Hematopoietic multipotent progenitor cell treated with erythropoietin and hydrocortisone succinate and interleukin-3 and kit ligand, for 4 days (in vitro differentiated cells): ENCODE results near the gene NLN.
"Not testable (repeated sequence)": the region's sequence is repeated elsewhere in the genome, so short reads cannot be mapped to it uniquely, and the experiment has no call there.

Experiments
- DNase-seq: peaks from one replicate; pipeline ENCODE4 v3.0.0-alpha.2; 2015

Gene NLN

DNA sequence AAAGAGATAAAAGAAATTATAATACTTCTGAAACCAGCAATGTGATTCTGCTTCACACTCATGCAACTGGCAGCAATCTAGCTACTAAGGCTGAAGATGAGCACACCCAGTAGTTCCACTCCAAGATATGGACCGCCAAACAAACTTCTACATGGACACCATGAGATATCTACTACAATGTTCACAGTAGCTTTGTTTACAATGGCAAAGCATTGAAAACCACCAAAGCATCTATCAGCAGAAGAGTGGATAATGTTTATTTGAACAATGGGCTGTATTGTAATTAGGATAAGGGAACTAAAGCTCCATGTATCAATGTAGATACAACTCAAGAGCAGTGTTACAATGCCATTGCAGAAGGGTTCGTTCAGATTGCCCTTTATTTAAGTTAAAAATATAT lies 113.2 kb downstream of the NLN start:
- no peak for DNase-seq

DNA sequence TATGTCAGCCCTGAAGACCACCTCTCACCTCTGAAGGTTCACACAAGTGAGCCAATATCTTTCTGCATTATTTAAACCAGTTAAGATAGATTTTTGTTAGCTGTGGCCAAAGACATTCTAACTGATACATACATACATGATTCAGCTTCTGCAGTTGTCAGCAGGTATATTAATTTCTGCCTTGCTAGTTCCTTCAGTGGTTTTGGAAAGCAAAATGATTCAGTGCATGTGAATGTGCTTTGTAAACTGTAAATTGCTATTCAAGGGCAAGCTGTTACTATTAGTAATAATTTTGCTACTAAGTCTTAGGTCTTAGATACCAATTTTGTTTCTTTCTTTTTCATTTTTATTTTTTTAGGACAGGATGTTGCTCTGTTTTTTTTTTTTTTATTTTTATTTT lies 115.1 kb downstream of the NLN start:
- DNase-seq, result no peak

DNA sequence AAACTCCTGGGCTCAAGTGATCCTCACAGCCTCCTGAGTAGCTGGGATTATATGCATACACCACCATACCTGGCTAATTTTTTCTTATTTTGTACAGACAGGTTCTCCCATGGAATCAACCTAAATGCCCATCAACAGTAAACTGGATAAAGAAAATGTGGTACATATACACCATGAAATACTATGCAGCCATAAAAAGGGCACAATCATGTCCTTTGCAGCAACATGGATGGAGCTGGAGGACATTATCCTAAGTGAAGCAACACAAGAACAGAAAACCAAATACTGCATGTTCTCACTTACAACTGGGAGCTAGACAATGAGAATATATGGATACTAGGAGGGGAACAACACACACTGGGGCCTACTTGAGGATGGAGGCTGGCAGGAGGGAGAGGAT lies 117.2 kb downstream of the NLN start:
- not testable (repeated sequence) for DNase-seq

DNA sequence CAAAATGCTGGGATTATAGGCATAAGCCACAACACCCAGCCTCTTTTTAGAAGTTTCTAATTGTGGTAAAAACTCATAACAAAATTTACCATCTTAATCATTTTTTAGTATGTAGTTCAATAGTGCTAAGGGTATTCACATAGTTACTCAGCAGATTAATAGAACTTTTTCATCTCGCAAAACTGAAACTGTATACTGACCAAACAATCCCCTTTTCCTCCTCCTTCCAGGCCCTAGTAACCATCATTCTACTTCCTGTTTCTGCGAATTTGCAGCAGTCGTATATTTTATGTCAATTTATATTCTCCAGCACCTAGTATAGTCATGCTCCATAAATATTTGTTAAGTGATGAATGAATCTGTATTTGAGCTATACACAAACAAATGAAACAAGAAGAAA lies 118.1 kb downstream of the NLN start:
- no peak for DNase-seq

DNA sequence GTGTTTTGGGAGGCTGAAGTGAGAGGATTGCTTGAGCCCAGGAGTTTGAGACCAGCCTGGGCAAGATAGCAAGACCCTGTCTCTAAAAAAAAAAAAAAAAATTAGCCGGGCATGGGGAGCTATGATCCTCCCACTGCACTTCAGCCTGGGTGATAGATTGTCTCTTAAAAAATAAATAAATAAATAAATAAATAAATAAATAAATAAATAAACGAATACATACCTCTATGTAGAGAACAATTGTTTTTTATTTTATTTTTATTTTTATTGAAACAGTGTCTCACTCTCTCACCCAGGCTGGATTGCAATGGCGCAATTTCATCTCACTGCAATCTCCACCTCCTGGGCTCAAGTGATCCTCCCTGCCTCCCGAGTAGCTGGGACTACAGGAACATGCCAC lies 122.8 kb downstream of the NLN start:
- not testable (repeated sequence) for DNase-seq

DNA sequence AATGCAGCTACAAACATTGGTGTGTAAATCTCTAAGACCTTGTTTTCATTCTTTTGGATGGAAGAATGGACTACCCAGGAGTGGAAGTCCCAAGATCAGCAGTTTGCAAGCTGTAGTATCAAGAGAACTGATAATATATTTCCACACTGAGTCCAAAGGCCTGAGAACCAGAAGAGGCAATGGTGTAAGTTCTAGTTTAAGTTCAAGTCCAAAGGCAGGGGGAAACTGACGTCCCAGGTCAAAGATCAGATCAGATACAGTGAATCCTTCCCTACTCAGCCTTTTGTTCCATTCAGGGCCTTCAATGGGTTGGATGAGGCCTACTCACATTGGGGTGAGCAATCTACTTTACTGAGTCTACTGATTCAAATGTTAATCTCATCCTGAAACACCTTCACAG lies 124.1 kb downstream of the NLN start:
- DNase-seq, result no peak

DNA sequence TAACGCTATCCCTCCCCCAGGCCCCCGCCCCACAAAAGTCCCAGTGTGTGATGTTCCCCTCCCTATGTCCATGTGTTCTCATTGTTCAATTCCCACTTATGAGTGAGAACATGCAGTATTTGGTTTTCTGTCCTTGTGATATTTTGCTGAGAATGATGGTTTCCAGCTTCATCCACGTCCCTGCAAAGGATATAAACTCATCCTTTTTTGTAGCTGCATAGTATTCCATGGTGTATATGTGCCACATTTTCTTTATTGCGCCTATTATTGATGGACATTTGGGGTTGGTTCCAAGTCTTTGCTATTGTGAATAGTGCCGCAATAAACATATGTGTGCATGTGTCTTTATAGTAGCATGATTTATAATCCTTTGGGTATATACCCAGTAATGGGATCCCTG lies 125.0 kb downstream of the NLN start:
- not testable (repeated sequence) for DNase-seq

DNA sequence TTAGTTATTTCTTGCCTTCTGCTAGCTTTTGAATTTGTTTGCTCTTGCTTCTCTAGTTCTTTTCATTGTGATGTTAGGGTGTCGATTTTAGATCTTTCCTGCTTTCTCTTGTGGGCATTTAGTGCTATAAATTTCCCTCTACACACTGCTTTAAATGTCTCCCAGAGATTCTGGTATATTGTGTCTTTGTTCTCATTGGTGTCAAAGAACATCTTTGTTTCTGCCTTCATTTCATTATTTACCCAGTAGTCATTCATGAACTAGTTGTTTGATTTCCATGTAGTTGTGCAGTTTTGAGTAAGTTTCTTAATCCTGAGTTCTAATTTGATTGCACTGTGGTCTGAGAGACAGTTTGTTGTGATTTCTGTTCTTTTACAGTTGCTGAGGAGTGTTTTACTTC lies 127.9 kb downstream of the NLN start:
- not testable (repeated sequence) for DNase-seq

DNA sequence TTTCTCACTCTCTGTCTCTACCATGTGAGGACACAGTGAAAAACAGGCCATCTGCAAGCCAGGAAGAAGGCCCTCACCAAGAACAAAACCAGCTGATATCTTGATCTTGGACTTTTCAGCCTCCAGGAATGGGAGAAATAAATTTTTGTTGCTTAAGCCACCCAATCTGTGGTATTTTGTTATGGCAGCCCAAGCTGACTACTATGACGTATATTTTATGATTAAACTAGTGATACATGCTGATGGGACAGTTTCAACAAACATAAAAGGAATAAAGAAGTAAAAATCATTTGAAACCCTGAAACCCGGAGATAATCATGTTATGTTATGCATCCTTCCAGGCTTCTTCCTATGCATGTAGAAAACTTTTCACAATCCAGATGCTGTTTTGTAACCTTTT lies 132.9 kb downstream of the NLN start:
- DNase-seq, result no peak

DNA sequence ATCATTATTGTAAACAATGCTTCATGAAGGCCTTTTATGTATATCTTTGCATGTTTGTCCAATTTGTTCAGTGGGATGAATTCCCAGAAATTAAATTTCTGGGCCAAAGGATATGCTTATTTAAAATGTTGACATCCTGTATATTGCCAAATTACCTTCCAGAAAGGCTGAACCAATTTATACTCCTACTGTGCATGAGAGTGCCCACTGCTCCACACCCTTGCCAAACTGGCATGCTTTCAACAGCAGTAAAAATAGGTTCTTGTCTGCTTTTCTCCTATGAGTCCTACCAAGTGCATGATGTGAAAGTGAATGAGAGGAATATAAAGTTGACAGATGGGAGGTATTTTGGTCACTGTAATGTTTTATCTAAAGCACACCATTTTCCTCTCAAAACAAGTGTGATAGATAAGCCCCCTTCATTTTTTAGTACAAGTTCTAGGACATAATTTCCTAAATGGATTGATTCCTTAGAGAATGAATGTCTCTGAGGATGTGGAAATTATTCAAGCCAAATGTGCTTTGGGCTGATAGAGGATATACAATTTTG lies 133.8 kb downstream of the NLN start:
- DNase-seq, result peak; percentile 74

DNA sequence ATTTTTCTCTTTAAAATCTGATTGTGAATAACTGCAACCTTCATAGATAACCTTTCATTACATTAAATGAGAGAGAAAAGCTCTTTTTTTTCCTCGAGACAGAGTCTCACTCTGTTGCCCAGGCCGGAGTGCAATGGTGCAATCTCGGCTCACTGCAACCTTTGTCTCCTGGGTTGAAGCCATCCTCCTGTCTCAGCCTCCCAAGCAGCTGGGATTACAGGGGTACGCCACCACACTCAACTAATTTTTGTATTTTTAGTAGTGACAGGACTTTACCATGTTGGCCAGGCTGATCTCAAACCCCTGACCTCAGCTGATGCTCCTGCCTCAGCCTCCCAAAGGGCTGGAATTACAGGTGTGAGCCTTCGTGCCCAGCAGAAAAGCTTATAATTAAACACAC lies 134.5 kb downstream of the NLN start:
- no peak for DNase-seq

DNA sequence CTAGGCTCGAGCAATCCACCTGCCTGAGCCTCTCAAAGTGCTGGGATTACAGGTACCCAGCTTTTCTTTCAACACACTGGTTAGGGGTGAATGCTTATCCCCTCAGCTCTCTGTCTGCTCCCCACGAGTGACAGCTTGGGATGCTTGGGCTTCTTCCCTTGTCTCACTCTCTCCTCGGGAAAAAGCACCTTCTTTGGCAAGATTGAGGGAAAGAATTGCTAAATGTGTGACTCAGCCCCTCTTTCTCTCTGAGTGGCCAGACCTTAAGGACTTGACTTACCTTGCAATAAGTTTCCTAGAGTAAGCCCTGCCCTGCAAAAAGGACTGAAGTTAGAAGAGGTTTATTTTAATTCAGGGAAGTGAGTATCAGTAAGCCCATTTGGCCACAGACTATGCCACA lies 136.3 kb downstream of the NLN start:
- no peak for DNase-seq

DNA sequence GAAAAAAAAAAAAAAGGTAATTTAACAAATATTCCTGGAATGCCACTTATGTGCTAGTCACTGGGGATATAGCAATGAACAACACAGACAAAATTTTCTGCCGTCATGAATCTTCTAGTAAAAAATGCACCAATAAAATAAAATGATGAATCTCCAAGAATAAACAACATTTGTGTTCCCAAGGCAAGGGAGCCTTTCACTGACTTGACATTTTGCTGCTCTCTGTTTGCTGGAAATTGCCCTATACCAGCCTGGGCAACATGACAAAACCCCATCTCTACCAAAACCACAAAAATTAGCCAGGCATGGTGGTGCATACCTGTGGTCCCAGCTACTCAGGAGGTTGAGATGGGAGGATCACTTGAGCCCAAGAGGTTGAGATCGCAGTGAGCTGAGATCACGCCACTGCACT lies 139.8 kb downstream of the NLN start:
- no peak for DNase-seq

DNA sequence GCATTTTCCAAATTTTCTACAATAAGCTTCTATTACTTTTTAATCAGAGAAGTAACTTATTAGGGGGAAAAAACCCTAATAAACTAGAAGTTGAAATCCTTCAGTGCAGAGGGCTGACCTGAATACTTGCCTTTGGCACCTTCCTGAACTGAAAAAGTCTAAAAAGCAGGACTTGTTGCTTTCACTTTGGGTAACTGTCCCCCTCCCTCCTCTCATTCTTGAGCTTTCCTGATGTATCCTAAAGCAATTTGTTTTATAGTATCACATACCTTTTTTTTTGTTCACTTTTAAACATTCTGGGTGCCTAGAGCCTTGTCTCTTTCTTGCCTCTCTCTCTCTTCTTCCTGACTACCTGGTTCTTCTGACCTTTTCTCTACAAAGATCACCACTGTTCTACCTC lies 140.4 kb downstream of the NLN start:
- no peak for DNase-seq

DNA sequence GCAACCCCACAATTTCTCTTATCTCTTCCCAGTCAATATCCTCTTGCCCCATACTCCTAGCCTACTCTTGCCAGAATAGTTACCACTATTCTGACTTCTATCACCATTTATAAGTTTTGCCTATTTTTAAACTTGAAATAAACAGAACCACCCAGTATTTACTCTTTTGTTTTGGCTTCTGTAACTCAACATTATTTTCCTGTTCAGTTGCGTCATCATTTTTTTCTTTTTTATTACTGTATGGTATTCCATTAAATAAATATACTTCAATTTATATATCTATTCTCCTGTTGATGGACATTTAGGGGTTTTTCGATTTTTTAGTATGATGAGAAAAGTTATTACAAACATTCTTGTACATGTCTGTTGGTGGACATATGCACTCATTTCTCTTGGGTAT lies 141.7 kb downstream of the NLN start:
- no peak for DNase-seq

DNA sequence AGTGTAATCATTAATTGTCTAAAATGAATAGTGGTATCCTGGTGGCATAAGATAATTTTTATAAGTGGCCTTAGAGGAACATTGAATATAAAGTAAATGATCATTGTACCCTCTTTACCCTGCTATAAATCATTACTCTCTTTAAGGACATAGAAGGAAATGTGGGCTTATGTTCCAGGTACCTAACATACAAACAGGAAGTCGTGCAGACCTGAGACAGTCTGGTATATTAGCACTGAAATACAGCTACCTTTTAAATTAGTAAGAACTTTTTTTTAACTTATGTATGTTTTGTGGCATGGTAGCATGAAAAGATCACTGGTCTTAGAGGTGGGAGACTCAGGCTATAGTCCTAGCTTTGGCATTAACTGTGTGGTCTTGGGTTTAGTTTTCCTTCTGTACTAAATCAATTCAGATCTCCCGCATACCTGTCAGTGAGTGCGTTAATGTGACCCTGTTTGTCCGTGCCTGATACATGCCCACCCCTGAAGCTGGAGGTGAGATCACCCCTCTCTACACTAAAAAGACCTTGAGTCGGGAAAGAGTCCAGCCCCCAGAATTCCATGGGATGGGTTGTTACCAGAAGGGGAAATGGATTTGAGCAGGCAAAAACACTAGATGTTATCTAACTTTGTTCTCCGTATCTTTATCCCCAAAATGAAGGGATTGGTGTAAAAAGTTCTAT lies 145.0 kb downstream of the NLN start:
- no peak for DNase-seq

DNA sequence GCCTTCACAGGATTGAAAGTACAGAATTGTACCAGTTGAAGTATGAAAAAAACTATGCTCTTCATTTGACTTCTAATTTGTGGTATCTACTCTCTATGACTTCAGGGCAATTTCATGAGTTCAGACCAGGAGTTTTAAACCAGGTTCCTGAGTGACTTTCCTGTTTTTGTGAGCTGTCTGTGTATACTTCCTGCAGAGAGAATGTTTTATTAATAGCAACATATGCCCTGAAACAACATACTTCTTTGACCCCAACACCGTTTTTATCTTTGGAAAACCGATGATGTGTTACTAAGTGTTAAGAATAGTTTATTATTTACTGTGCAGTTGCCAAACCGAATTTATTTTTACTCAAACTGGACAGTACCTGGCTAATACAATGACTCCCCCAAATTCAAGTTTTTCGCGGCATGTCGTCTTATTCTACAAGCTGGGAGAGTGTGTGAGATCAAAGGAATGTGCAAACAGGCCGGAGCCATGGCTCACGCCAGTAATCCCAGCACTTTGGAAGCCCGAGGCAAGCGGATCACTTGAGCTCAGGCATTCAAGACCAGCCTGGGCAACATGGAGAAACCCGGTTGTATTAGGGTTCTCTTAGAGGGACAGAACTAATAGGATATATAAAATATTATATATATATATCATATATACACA lies 145.7 kb downstream of the NLN start:
- no peak for DNase-seq

DNA sequence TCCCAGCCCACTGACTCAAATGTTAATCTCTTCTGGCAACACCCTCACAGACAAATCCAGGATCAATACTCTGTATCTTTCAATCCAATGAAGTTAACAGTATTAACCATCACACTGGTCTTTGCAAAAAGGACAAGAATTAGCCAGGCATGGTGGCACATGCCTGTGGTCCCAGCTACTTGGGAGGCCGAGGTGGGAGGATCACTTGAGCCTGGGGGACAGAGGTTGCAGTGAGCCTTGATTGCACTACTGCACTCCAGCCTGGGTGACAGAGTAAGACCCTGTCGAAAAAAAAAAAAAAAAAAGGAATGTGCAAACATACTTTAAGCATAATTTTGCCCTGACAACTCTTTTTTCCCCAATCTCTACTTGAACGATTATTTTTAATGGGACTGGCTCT lies 146.5 kb downstream of the NLN start:
- DNase-seq, result no peak

DNA sequence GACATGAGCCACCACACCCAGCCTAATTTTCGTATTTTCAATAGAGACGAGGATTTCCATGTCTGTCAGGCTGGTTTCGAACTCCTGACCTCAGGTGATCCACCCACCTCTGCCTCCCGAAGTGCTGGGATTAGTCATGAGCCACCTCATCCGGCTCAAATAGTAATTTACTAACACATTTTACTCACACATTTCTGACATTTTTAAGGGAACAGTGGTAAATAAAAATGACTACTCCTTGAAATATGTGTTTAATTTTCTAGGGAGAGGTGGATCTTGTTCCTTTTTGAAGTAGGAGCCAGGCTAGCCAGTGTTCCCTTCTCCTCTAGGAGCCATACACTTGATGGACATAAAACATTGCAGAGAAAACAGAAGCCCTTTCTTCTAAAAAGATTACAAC lies 149.2 kb downstream of the NLN start:
- DNase-seq, result no peak

DNA sequence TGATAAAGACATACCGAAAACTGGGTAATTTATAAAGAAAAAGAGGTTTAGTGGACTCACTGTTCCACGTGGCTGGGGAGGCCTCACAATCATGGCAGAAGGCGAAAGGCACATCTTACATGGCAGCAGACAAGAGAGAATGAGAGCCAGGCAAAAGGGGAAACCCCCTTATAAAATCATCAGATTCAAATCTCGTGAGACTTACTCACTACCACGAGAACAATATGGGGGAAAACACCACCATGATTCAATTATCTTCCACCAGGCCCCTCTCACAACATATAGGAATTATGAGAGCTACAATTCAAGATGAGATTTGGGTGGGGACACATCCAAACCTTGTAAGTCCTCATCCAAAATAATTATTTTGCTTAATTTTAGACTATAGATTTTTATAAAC lies 149.8 kb downstream of the NLN start:
- DNase-seq, result not testable (repeated sequence)

DNA sequence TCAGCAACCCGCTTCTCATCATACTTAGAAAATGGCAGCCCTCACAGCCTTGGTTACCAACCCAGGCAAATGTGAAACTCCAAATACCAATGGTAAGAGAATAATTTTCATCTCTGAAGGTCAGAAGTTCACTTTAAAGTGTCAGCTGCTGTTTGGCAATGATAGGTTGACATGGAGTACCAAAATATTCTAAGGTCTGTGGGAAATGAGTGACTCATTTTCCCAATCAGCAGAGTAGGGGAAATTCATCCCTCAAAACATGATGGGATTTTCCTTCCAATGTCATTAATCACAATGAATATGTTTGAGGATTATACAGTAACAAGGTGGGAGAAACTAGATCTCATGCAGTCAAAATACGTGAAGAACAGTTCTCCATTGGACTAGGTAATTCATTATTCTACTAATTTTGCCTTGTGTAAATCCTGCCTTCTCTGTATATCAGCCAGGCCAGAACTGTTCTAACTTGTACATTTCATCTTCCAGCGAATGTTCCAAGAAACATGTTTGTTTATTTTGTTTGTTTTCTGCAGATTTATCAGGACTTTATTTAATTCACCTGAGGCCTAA lies 151.3 kb downstream of the NLN start:
- no peak for DNase-seq

DNA sequence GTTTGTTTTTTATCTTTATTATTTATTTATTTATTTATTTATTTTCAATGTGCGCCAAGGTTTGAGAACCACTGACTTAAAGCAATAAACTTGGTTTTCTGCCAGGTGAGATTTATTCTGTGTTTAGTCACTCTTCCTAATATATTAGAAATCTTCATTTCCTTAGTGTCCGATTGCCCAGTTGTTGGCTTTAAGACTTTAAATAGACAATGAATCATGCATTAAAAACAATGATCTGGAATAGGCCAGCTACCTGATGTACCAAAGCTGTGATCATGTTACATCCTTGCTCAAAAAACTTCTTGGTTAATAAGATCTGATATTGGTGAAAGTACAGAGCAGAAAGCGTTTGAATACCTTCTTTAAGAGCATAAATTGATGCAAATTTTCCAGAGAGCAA lies 152.2 kb downstream of the NLN start:
- no peak for DNase-seq

DNA sequence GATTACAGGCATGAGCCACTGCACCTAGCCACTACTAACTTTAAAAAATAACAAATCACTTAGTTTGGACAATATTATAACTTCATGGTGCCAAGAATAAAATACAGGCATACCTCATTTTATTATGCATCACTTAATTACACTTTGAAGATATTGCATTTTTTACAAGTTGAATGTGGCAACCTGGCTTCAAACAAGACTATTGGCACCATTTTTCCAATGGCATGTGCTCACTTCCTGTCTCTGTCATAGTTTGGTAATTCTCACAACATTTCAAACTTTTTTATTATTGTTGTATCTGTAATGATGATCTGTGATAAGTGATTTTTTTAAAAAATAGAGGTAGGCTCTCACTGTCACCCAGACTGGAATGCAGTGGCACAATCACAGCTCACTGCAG lies 154.5 kb downstream of the NLN start:
- no peak for DNase-seq

DNA sequence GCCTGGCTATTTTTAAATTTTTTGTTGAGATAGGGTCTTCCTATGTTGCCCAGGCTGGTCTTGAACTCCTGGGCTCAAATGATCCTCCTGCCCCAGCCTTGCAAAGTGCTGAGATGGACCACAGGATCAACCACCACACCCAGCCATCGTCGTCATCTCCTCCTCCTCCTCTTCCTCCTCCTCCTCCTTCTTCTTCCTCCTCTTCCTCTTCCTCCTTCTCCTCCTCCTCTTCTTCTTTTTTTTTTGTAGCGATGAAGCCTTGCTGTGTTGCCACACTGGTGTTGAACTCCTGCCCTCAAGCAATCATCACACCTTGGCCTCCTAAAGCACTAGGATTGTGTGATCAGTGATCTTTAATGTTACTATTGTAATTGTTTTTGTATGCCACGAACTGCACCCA lies 155.0 kb downstream of the NLN start:
- no peak for DNase-seq
